HG03159 (cell line): ENCODE measurements around the gene NUTM2G.
"Not testable (repeated sequence)": the region's sequence is repeated elsewhere in the genome, so short reads cannot be mapped to it uniquely, and the experiment has no call there.

Experiments
- ATAC-seq: cut with Tn5 transposase; IDR thresholded peaks from one replicate; pipeline ENCODE4 v1.9.1; 2021; ENCODE audit warnings: mild to moderate bottlenecking, moderate library complexity; ENCODE audit not compliant: unreplicated experiment

Gene NUTM2G

GRCh38 chr9:96942181-96942580, 13.5 kb downstream of the NUTM2G start:
- ATAC-seq: not testable (repeated sequence)

- not testable (repeated sequence) for ATAC-seq
Measured at GRCh38 chr9:96949346-96949745, 20.7 kb downstream of the NUTM2G start.

- not testable (repeated sequence) for ATAC-seq
Measured at GRCh38 chr9:96950539-96950938, 21.9 kb downstream of the NUTM2G start.

- not testable (repeated sequence) for ATAC-seq
Measured at GRCh38 chr9:96967591-96967990, 38.9 kb downstream of the NUTM2G start.

GRCh38 chr9:96972552-96972951, 43.9 kb downstream of the NUTM2G start:
- ATAC-seq: not testable (repeated sequence)

GRCh38 chr9:96974037-96974436, 45.4 kb downstream of the NUTM2G start:
- ATAC-seq: not testable (repeated sequence)

- ATAC-seq: not testable (repeated sequence)
Measured at GRCh38 chr9:96983496-96984122, 55.0 kb downstream of the NUTM2G start.

- ATAC-seq: not testable (repeated sequence)
Measured at GRCh38 chr9:96984139-96984538, 55.5 kb downstream of the NUTM2G start.

- ATAC-seq: not testable (repeated sequence)
Measured at GRCh38 chr9:96984887-96985286, 56.2 kb downstream of the NUTM2G start.
